ENCODE results near the gene PRMT3.
"Not testable (repeated sequence)": the region's sequence is repeated elsewhere in the genome, so short reads cannot be mapped to it uniquely, and the experiment has no call there.

The PRMT3 gene

GRCh38 chr11:20365465-20365864 lies 22.1 kb upstream of the PRMT3 start:
- peaks cover 19% of the 10 kb centered on the region for H3K4me1 ChIP-seq (ENCODE audit: insufficient read depth, low read length)
- H3K9me3 ChIP-seq (ENCODE audit: control insufficient read depth, insufficient read depth, low read length); H3K36me3 ChIP-seq (ENCODE audit: insufficient read depth, low read length); H3K9ac ChIP-seq (ENCODE audit: low read depth, low read length): not testable (repeated sequence)

DNA sequence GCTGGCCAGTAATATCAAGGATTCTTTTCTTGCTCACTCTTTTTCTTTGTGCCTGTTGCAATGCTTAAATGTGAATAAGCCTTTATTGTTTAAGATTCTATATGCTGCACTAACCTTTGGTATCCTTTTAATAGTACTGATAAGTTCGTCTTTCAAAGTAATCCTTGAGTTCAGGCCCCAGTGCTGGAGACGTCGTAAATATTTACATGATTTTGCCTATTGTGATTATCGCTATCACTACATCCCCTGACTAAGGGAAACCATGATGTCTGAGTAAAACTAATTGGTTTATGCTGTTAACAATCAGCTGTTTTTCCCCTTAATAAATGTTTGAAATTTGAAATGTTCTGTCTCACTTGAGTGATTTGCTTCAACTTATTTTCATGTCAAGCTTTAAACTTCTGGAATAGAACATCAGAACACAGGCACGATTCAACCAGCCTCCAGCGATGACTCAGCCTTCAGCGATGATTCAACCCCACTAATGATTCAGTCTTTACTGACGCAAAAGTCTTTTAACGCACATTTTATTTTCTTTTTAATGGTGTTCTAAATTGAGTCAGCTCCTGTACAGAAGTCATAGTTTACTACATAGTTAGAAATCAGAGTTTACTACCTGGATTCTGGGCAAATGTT lies 20.1 kb upstream of the PRMT3 start:
- no peaks in the 10 kb centered on the region for H3K9me3 ChIP-seq (ENCODE audit: control insufficient read depth, insufficient read depth, low read length)
- H3K36me3 ChIP-seq (ENCODE audit: insufficient read depth, low read length): no peaks in the 10 kb centered on the region
- H3K9ac ChIP-seq (ENCODE audit: low read depth, low read length): peak overlapping the region; percentile 22; the same call in 1 of the 2 replicates
- H3K4me1 ChIP-seq (ENCODE audit: insufficient read depth, low read length): peaks cover 19% of the 10 kb centered on the region

- H3K9ac ChIP-seq (ENCODE audit: low read depth, low read length): no peak overlapping the region
- H3K9me3 ChIP-seq (ENCODE audit: control insufficient read depth, insufficient read depth, low read length): no peaks in the 10 kb centered on the region
- H3K4me1 ChIP-seq (ENCODE audit: insufficient read depth, low read length): peaks cover 19% of the 10 kb centered on the region
- H3K36me3 ChIP-seq (ENCODE audit: insufficient read depth, low read length): no peaks in the 10 kb centered on the region
Measured at GRCh38 chr11:20368438-20368837, 19.1 kb upstream of the PRMT3 start.

DNA sequence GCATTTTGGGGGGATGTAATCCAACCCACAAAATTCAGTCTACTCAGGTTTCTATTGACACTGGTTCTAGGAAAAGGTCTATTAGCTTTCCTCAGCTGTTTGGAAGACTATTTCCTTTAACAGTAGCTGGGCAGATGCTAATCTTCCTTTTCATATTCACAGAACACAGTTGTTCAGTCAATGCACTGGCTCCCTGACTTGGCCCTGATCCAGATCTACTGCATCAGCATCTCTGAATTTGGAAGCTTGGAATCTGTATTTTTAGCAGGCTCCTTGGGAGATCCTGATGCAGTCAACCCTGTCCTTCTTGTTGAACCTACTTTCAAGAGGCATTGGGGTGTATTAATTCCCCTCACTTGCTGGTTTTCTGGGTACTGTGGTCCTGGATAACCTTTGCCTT lies 17.7 kb upstream of the PRMT3 start:
- peaks cover 13% of the 10 kb centered on the region for H3K4me1 ChIP-seq (ENCODE audit: insufficient read depth, low read length)
- H3K9ac ChIP-seq (ENCODE audit: low read depth, low read length): no peak overlapping the region
- H3K36me3 ChIP-seq (ENCODE audit: insufficient read depth, low read length): no peaks in the 10 kb centered on the region
- H3K9me3 ChIP-seq (ENCODE audit: control insufficient read depth, insufficient read depth, low read length): no peaks in the 10 kb centered on the region

GRCh38 chr11:20372081-20372626 lies 15.4 kb upstream of the PRMT3 start:
- H3K9ac ChIP-seq (ENCODE audit: low read depth, low read length): no peak overlapping the region
- H3K9me3 ChIP-seq (ENCODE audit: control insufficient read depth, insufficient read depth, low read length): no peaks in the 10 kb centered on the region
- H3K36me3 ChIP-seq (ENCODE audit: insufficient read depth, low read length): no peaks in the 10 kb centered on the region
- peaks cover 6% of the 10 kb centered on the region for H3K4me1 ChIP-seq (ENCODE audit: insufficient read depth, low read length)

DNA sequence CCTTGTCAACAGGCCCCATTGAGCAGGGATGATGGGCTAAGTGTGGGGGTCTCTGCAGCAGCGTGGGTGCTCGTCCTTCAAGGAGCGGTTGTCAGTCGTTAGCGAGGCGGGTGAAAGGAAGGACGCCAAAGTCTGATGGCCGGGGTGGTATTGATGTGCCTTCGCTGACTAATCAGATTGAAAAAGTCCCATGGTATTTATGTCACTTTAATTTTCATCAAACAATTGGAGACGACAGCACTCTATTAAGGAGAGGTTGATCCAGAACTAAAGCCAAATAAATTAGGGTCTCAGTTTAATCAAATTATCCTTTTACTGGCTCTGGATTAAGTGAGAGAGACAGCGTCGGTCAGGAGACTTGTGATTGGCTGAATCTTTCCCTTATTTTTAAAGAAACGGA lies 14.4 kb upstream of the PRMT3 start:
- no peak overlapping the region for H3K9ac ChIP-seq (ENCODE audit: low read depth, low read length)
- no peaks in the 10 kb centered on the region for H3K4me1 ChIP-seq (ENCODE audit: insufficient read depth, low read length)
- H3K9me3 ChIP-seq (ENCODE audit: control insufficient read depth, insufficient read depth, low read length): no peaks in the 10 kb centered on the region
- no peaks in the 10 kb centered on the region for H3K36me3 ChIP-seq (ENCODE audit: insufficient read depth, low read length)

- no peak overlapping the region for H3K9ac ChIP-seq (ENCODE audit: low read depth, low read length)
Measured at GRCh38 chr11:20373568-20374209, 13.8 kb upstream of the PRMT3 start.

GRCh38 chr11:20374741-20375300 lies 12.7 kb upstream of the PRMT3 start:
- H3K36me3 ChIP-seq (ENCODE audit: insufficient read depth, low read length): no peaks in the 10 kb centered on the region

More at GRCh38 chr11:20373568-20374209, 13.8 kb upstream of the PRMT3 start:
- Histone ChIP-seq H3K4me1 (ENCODE audit: insufficient read depth, low read length) (no peaks in the 10 kb centered on the region), H3K9me3 (ENCODE audit: control insufficient read depth, insufficient read depth, low read length) (no peaks in the 10 kb centered on the region), H3K36me3 (ENCODE audit: insufficient read depth, low read length) (no peaks in the 10 kb centered on the region)

GRCh38 chr11:20376162-20376730 lies 11.3 kb upstream of the PRMT3 start:
- Histone ChIP-seq H3K36me3 (ENCODE audit: insufficient read depth, low read length) (no peaks in the 10 kb centered on the region), H3K9me3 (ENCODE audit: control insufficient read depth, insufficient read depth, low read length) (no peaks in the 10 kb centered on the region), H3K4me1 (ENCODE audit: insufficient read depth, low read length) (no peaks in the 10 kb centered on the region), H3K9ac (ENCODE audit: low read depth, low read length) (no peak overlapping the region)

More at GRCh38 chr11:20374741-20375300, 12.7 kb upstream of the PRMT3 start:
- no peaks in the 10 kb centered on the region for H3K9me3 ChIP-seq (ENCODE audit: control insufficient read depth, insufficient read depth, low read length)
- no peaks in the 10 kb centered on the region for H3K4me1 ChIP-seq (ENCODE audit: insufficient read depth, low read length)
- H3K9ac ChIP-seq (ENCODE audit: low read depth, low read length): no peak overlapping the region

- not testable (repeated sequence) for H3K36me3 ChIP-seq (ENCODE audit: insufficient read depth, low read length); H3K4me1 ChIP-seq (ENCODE audit: insufficient read depth, low read length); H3K9me3 ChIP-seq (ENCODE audit: control insufficient read depth, insufficient read depth, low read length); H3K9ac ChIP-seq (ENCODE audit: low read depth, low read length)
Measured at GRCh38 chr11:20385996-20386395, 1.5 kb upstream of the PRMT3 start.

GRCh38 chr11:20388096-20389055 lies 860 bp downstream of the PRMT3 start:
- no peaks in the 10 kb centered on the region for H3K9me3 ChIP-seq (ENCODE audit: control insufficient read depth, insufficient read depth, low read length)
- H3K36me3 ChIP-seq (ENCODE audit: insufficient read depth, low read length): no peaks in the 10 kb centered on the region
- peak overlapping the region; percentile 91 for H3K9ac ChIP-seq (ENCODE audit: low read depth, low read length)
- peaks cover 8% of the 10 kb centered on the region; the same call in 1 of the 2 replicates for H3K4me1 ChIP-seq (ENCODE audit: insufficient read depth, low read length)

DNA sequence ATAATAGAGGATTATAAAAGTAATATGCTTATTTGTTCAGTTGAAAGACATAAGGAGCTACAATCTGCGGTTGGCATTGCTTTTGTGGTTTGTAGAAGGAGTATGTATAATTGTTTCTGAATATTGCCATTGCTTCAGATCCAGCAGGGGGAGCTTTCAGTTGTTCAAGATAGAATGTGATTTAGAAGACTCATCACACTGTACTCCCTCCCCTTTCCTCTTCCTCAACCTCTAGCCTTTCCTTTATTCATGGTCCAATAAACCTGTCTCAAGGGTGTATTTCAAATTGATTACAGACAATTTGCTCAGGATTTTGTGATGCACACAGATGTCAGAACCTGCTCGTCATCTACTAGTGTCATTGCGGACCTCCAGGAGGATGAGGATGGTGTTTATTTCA lies 9.8 kb downstream of the PRMT3 start:
- H3K36me3 ChIP-seq (ENCODE audit: insufficient read depth, low read length): peaks cover 8% of the 10 kb centered on the region; the same call in 1 of the 2 replicates
- no peak overlapping the region for H3K9ac ChIP-seq (ENCODE audit: low read depth, low read length)
- H3K9me3 ChIP-seq (ENCODE audit: control insufficient read depth, insufficient read depth, low read length): no peaks in the 10 kb centered on the region
- H3K4me1 ChIP-seq (ENCODE audit: insufficient read depth, low read length): no peaks in the 10 kb centered on the region

GRCh38 chr11:20399498-20399897 lies 12.0 kb downstream of the PRMT3 start:
- no peaks in the 10 kb centered on the region for H3K4me1 ChIP-seq (ENCODE audit: insufficient read depth, low read length)
- H3K9ac ChIP-seq (ENCODE audit: low read depth, low read length): no peak overlapping the region
- 0 out of 2 replicates have a peak, but pooled peaks cover 5% of the 10 kb centered on the region for H3K36me3 ChIP-seq (ENCODE audit: insufficient read depth, low read length)
- no peaks in the 10 kb centered on the region for H3K9me3 ChIP-seq (ENCODE audit: control insufficient read depth, insufficient read depth, low read length)

- H3K36me3 ChIP-seq (ENCODE audit: insufficient read depth, low read length): no peaks in the 10 kb centered on the region
- no peaks in the 10 kb centered on the region for H3K4me1 ChIP-seq (ENCODE audit: insufficient read depth, low read length)
- H3K9me3 ChIP-seq (ENCODE audit: control insufficient read depth, insufficient read depth, low read length): no peaks in the 10 kb centered on the region
- H3K9ac ChIP-seq (ENCODE audit: low read depth, low read length): no peak overlapping the region
Measured at GRCh38 chr11:20403059-20403458, 15.5 kb downstream of the PRMT3 start.

Measured in ES-I3 (cell line).